Aorta (tissue), 5 donors: Measurements from ENCODE around the gene PLD6. TPM values are rescaled to one million over a fixed set of nuclear protein-coding genes. Genes with fewer than 3 reads are reported as not detected.
"Not testable (repeated sequence)": the region's sequence is repeated elsewhere in the genome, so short reads cannot be mapped to it uniquely, and the experiment has no call there.

Source experiments
- ATAC-seq: fragments of 200-7000 bp; cut with Tn5 transposase; one replicate; pipeline ENCODE4 v1.9.1; 2022; ENCODE audit warnings: moderate library complexity; ENCODE audit not compliant: low FRiP score
- DNase-seq, 2 donors: peaks; one replicate each; pipeline ENCODE4 v3.0.0-alpha.2; 2020
- H3K27ac ChIP-seq, 2 donors: one replicate each; pipeline ENCODE4 v1.5.1; 2013; ENCODE audit warnings: low read length in 2 of 2, mild to moderate bottlenecking in 2 of 2, moderate library complexity in 2 of 2, control low read depth in 1 of 2, inconsistent platforms in 1 of 2, low read depth in 1 of 2
- H3K27me3 ChIP-seq, 2 donors: one replicate each; pipeline ENCODE4 v1.6.1; 2013; ENCODE audit warnings: control low read depth in 1 of 2, low read length in 1 of 2, mild to moderate bottlenecking in 1 of 2, moderate library complexity in 1 of 2; ENCODE audit not compliant: insufficient read depth in 2 of 2, control insufficient read depth in 1 of 2
- H3K36me3 ChIP-seq, 2 donors: one replicate each; pipeline ENCODE4 v1.6.1; 2013; ENCODE audit warnings: control low read depth in 1 of 2, low read length in 1 of 2, mild to moderate bottlenecking in 1 of 2; ENCODE audit not compliant: insufficient read depth in 2 of 2, control insufficient read depth in 1 of 2
- H3K4me1 ChIP-seq, 2 donors: one replicate each; pipeline ENCODE4 v1.6.1; 2013; ENCODE audit warnings: low read length in 2 of 2, control low read depth in 1 of 2, mild to moderate bottlenecking in 1 of 2, moderate library complexity in 1 of 2; ENCODE audit not compliant: insufficient read depth in 2 of 2, control insufficient read depth in 1 of 2
- H3K4me3 ChIP-seq, 2 donors: one replicate each; pipeline ENCODE4 v1.5.1; 2013; ENCODE audit warnings: low read length in 2 of 2, control low read depth in 1 of 2, mild to moderate bottlenecking in 1 of 2
- H3K9me3 ChIP-seq: one replicate; pipeline ENCODE4 v1.6.1; 2013; ENCODE audit warnings: mild to moderate bottlenecking, low read length; ENCODE audit not compliant: control insufficient read depth
- WGBS, 2 donors: extraction: QIAGEN DNeasy Blood & Tissue Kit; methylation state at CpG; one replicate each; pipeline ENCODE4 v1.1.7; 2013; 5-methylcytosine and 5-hydroxymethylcytosine counted together
- intact Hi-C, 2 donors: fragments of 100-400 bp; cut with DNase I; formaldehyde crosslinking; loops; one replicate each; pipeline versions ENCODE4 v1.14.2 to v1.15.0; 2022
- long read RNA-seq, 2 donors: library from polyadenylated mRNA; unstranded; transcript quantifications; one replicate each; pipeline ENCODE4 v2.0.0, GENCODE V29; 2020 to 2021
- polyA plus RNA-seq, 2 donors: library from polyadenylated mRNA; stranded (reverse); fragments of 200-250 nt; gene quantifications; one replicate each; pipeline ENCODE4 v1.2.3, GENCODE V29; 2013
- total RNA-seq, 2 donors: library from RNA; stranded (reverse); fragmentation: NEBNext Ultra II Directional; extraction: Animal tissue kit (Norgen Biotek cat#: 25700); gene quantifications; one replicate each; pipeline ENCODE4 v1.2.1, GENCODE V29; 2021
- donor health status: healthy with polysubstance abuse.
- donor health status: Bipolar disorder and iron deficiency.
- donor health status: DM: no; HTN: no; CAD: no.
- donor health status: DM: no; HTN: no; CAD: no.
- donor health status: DM: yes; HTN: yes; CAD: no.

PLD6 gene
- total RNA-seq (1 to 10 TPM; 1.3 to 1.8 TPM), polyA plus RNA-seq (1 to 10 TPM in 1 of 2 donors, under 1 TPM in 1; 0.13 to 2.1 TPM)
- long read RNA-seq, donor 1, partial matches to known transcripts, result 0 of 4 reads
- long read RNA-seq, donor 1, other reads (novel, unspliced or antisense), result 3 of 4 reads
- long read RNA-seq, donor 2, partial matches to known transcripts, result 0 of 5 reads
- long read RNA-seq, donor 2, other reads (novel, unspliced or antisense), result 4 of 5 reads

- Histone ChIP-seq H3K9me3 (no peaks in the 10 kb centered on the region), H3K27me3 (no peaks in the 10 kb centered on the region), H3K36me3 (no peaks in the 10 kb centered on the region), H3K27ac (peak within 1 kb of the TSS; percentile 24 to 53), H3K4me3 (peak within 1 kb of the TSS in 1 of 2 donors; percentile 18), H3K4me1 (no peaks in the 10 kb centered on the region)
- intact Hi-C loops, result loop anchor here in 1 of 2 donors (10.0 kb wide), 1 partner anchor 202 kb away; no protein-coding TSS in a partner anchor
- ATAC-seq (peak; percentile 81), DNase-seq (peak; percentile 77 to 93)
- 18% methylated on average over 65 to 78 of the region's 78 CpGs for WGBS, 2 donors
Observed at GRCh38 chr17:17206124-17206912, at the start of gene PLD6. TSS of gene PLD6 (minus strand) at chr17:17206333. CDS start at chr17:17206286, 47 bp downstream.

GRCh38 chr17:17255689-17256088, 49.6 kb upstream of the PLD6 start:
- H3K27me3 ChIP-seq, intact Hi-C loops, H3K9me3 ChIP-seq, ATAC-seq, H3K4me1 ChIP-seq, H3K4me3 ChIP-seq, H3K27ac ChIP-seq, DNase-seq: not testable (repeated sequence)
- H3K36me3 ChIP-seq, result peaks cover 6 to 11% of the 10 kb centered on the region in 2 donors
- WGBS, 2 donors, result 93 to 95% methylated on average over 9 to 11 of the region's 11 CpGs

GRCh38 chr17:17254036-17254435, 47.9 kb upstream of the PLD6 start:
- 85 to 86% methylated on average over 3 of the region's 3 CpGs for WGBS, 2 donors
- intact Hi-C loops, result no loop called here
- Histone ChIP-seq H3K27me3 (no peaks in the 10 kb centered on the region), H3K27ac (no peak overlapping the region), H3K36me3 (peaks cover 4 to 6% of the 10 kb centered on the region in 2 donors), H3K9me3 (no peaks in the 10 kb centered on the region), H3K4me1 (no peaks in the 10 kb centered on the region), H3K4me3 (no peak overlapping the region)
- no peak for DNase-seq
- ATAC-seq, result no peak

- H3K4me1 ChIP-seq, result no peaks in the 10 kb centered on the region
- peaks cover 3 to 6% of the 10 kb centered on the region in 2 donors for H3K36me3 ChIP-seq
- no peak for ATAC-seq
- H3K4me3 ChIP-seq, result no peak overlapping the region
- H3K27ac ChIP-seq, result no peak overlapping the region
- intact Hi-C loops, result no loop called here
- WGBS, 2 donors, result 90 to 93% methylated on average over 3 of the region's 3 CpGs
- DNase-seq, result no peak
- no peaks in the 10 kb centered on the region for H3K9me3 ChIP-seq
- no peaks in the 10 kb centered on the region for H3K27me3 ChIP-seq
Observed at GRCh38 chr17:17253406-17253805, 47.3 kb upstream of the PLD6 start.

GRCh38 chr17:17252149-17252661, 46.1 kb upstream of the PLD6 start:
- ATAC-seq (no peak), DNase-seq (no peak)
- WGBS, 2 donors, result 79 to 83% methylated on average over 9 of the region's 9 CpGs
- H3K27me3 ChIP-seq, result no peaks in the 10 kb centered on the region
- intact Hi-C loops, result no loop called here
- H3K4me1 ChIP-seq, result no peaks in the 10 kb centered on the region
- no peak overlapping the region for H3K4me3 ChIP-seq
- no peaks in the 10 kb centered on the region for H3K9me3 ChIP-seq
- H3K36me3 ChIP-seq, result peaks cover 3 to 5% of the 10 kb centered on the region in 2 donors
- H3K27ac ChIP-seq, result no peak overlapping the region

- Histone ChIP-seq H3K27me3 (no peaks in the 10 kb centered on the region), H3K9me3 (no peaks in the 10 kb centered on the region), H3K4me1 (no peaks in the 10 kb centered on the region), H3K27ac (no peak overlapping the region), H3K4me3 (no peak overlapping the region), H3K36me3 (peaks cover 2 to 8% of the 10 kb centered on the region in 2 donors)
- DNase-seq (peak in 1 of 2 donors; percentile 19), ATAC-seq (no peak)
- intact Hi-C loops, result no loop called here
- 85% methylated on average over 3 of the region's 3 CpGs for WGBS, 2 donors
Observed at GRCh38 chr17:17246879-17247278, 40.7 kb upstream of the PLD6 start.

- no peak overlapping the region for H3K4me3 ChIP-seq
- peaks cover 2 to 8% of the 10 kb centered on the region in 2 donors for H3K36me3 ChIP-seq
- no peaks in the 10 kb centered on the region for H3K9me3 ChIP-seq
- DNase-seq, result peak in 1 of 2 donors; percentile 20
- ATAC-seq, result no peak
- 87 to 91% methylated on average over 6 of the region's 6 CpGs for WGBS, 2 donors
- no peaks in the 10 kb centered on the region for H3K4me1 ChIP-seq
- H3K27me3 ChIP-seq, result no peaks in the 10 kb centered on the region
- no peak overlapping the region for H3K27ac ChIP-seq
- intact Hi-C loops, result no loop called here
Observed at GRCh38 chr17:17243163-17243562, 37.0 kb upstream of the PLD6 start.

- H3K4me3 ChIP-seq, result no peak overlapping the region
- DNase-seq (peak in 1 of 2 donors; percentile 59), ATAC-seq (no peak)
- H3K27ac ChIP-seq, result no peak overlapping the region
- no peaks in the 10 kb centered on the region for H3K4me1 ChIP-seq
- H3K27me3 ChIP-seq, result no peaks in the 10 kb centered on the region
- intact Hi-C loops, result no loop called here
- no peaks in the 10 kb centered on the region for H3K9me3 ChIP-seq
- H3K36me3 ChIP-seq, result peaks cover 0 to 5% of the 10 kb centered on the region in 2 donors
- WGBS, 2 donors, result 94% methylated on average over 7 of the region's 7 CpGs
Observed at GRCh38 chr17:17242246-17242645, 36.1 kb upstream of the PLD6 start.
